ENCODE results near the gene HPS5. TPM values are rescaled to one million over a fixed set of nuclear protein-coding genes. Genes with fewer than 3 reads are reported as not detected.

HPS5 gene
- total and polyA plus RNA-seq, 2 of the 13 experiments (the other 11 are each of a cell fraction or from before 2014, with no cell fraction given), result 6.6 to 25.5 TPM

- no peaks in the 10 kb centered on the region for H4K20me1 ChIP-seq (ENCODE audit: insufficient read depth, low read length)
- DNase-seq (ENCODE audit: low spot score), result no peak
- intact Hi-C loops (cut with micrococcal nuclease; ENCODE audit: unreplicated experiment) (no loop called here), in situ Hi-C loops (cut with HindIII; ENCODE audit: extremely low pct_ligation_motif_present, low pct_unique_long_range_greater_than_20kb) (no loop called here)
- H3K9ac ChIP-seq (ENCODE audit: insufficient read depth, low read depth, low read length), result no peak overlapping the region
- H3K4me1 ChIP-seq (ENCODE audit: insufficient read depth, low read length), result peaks cover 39% of the 10 kb centered on the region
- no peak for FAIRE-seq
- no peak for ATAC-seq
- no peak overlapping the region for H3K4me2 ChIP-seq (ENCODE audit: low read depth, low read length)
- peaks cover 0 to 4% of the 10 kb centered on the region in 2 experiments; a peak in 1 of 5 replicates for H3K36me3 ChIP-seq (replicated peaks in 1 of 2; ENCODE audit: control insufficient read depth in 1 of 2, insufficient read depth in 2 of 2, low read length in 2 of 2)
- no peaks in the 10 kb centered on the region; a peak in 1 of 5 replicates for H3K27me3 ChIP-seq (ENCODE audit: control insufficient read depth in 1 of 2, insufficient read depth in 2 of 2, low read length in 2 of 2)
- H3K4me3 ChIP-seq (replicated peaks in 1 of 3; ENCODE audit: insufficient read depth in 1 of 3, low read depth in 2 of 3, low read length in 3 of 3), result no peak overlapping the region
- H2AFZ ChIP-seq (ENCODE audit: low read length), result no peak overlapping the region
- ChIA-PET CTCF (ENCODE audit: low intra/inter-chr PET ratio, low total read pairs) (no interaction called here), POLR2A (no interaction called here)
- peaks cover 53% of the 10 kb centered on the region for H3K79me2 ChIP-seq (ENCODE audit: insufficient read depth, low read length)
- WGBS (ENCODE audit: low lambda C conversion rate), result 98% methylated on average over 4 of the region's 4 CpGs
- H3K9me3 ChIP-seq (ENCODE audit: low read length), result no peaks in the 10 kb centered on the region
- no TSS peak for BruUV-seq (replicated peaks)
- H3K27ac ChIP-seq (ENCODE audit: extremely low read length, insufficient read depth, low read length), result no peak overlapping the region
- TF ChIP-seq ATRX (CRISPR knock-in tag; IDR thresholded peaks at IDR 0.05; ENCODE audit: borderline replicate concordance) (no peak), CBX2 (IDR thresholded peaks at IDR 0.05; ENCODE audit: low read depth, low read length) (no peak), CBX2 (CRISPR knock-in tag; IDR thresholded peaks at IDR 0.05; ENCODE audit: low read depth) (no peak), ZNF773 (CRISPR knock-in tag; IDR thresholded peaks at IDR 0.05; ENCODE audit: borderline replicate concordance) (no peak), U2AF2 (IDR thresholded peaks at IDR 0.05; ENCODE audit: low read depth, low read length) (no peak), ZNF326 (CRISPR knock-in tag; IDR thresholded peaks at IDR 0.05; ENCODE audit: borderline replicate concordance) (no peak), ZNF256 (CRISPR knock-in tag; conservative IDR thresholded peaks at IDR 0.05) (no peak), NR1H2 (CRISPR knock-in tag; IDR thresholded peaks at IDR 0.05; ENCODE audit: borderline replicate concordance, low read depth) (no peak), IKZF4 (CRISPR knock-in tag; IDR thresholded peaks at IDR 0.05; ENCODE audit: borderline replicate concordance, low read depth, not compliant biosample characterization) (no peak), ZNF335 (CRISPR knock-in tag; IDR thresholded peaks at IDR 0.05) (no peak), ZGPAT (CRISPR knock-in tag; IDR thresholded peaks at IDR 0.05) (no peak), CREB3 (CRISPR knock-in tag; IDR thresholded peaks at IDR 0.05) (no peak), ZNF24 (IDR thresholded peaks at IDR 0.05) (no peak), NRL (CRISPR knock-in tag; IDR thresholded peaks at IDR 0.05; ENCODE audit: borderline replicate concordance) (no peak), FOXA1 (IDR thresholded peaks at IDR 0.05) (no peak), FOXA1 (CRISPR knock-in tag; IDR thresholded peaks at IDR 0.05) (no peak), KIAA2018 (CRISPR knock-in tag; IDR thresholded peaks at IDR 0.05; ENCODE audit: borderline replicate concordance) (no peak)
These were observed 4.4 kb downstream of the HPS5 start for GRCh38 chr11:18317551-18317950.
